ENCODE data around the gene COPB1. TPM values are rescaled to one million over a fixed set of nuclear protein-coding genes. Genes with fewer than 3 reads are reported as not detected.

The COPB1 gene
- total RNA-seq, 2 experiments from 2014 or later = 93.1 to 95.9 TPM

DNA sequence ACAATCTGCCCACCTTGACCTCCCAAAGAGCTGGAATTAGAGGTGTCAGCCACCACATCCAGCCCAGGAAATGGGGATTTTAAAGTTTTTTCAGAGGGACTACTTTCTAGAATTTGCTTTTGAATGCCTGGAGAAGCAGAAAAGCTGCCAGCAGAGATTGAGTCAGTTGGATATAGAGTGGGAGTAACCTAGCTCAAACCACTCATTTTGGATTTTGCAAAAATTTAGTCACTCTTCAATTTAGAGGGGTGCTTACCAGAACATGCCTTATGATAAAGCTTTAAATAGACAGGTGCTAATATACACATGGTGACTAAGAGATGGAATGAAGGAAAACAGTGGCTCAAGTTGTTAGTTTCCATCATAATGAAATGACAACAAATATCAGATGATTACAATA, 47.1 kb upstream of the COPB1 start:
- H3K9me3 Mint-ChIP-seq = no peaks in the 10 kb centered on the region
- H3K4me1 Mint-ChIP-seq (ENCODE audit: low read depth) = peaks cover 10% of the 10 kb centered on the region
- TF ChIP-seq, protein P1, sequence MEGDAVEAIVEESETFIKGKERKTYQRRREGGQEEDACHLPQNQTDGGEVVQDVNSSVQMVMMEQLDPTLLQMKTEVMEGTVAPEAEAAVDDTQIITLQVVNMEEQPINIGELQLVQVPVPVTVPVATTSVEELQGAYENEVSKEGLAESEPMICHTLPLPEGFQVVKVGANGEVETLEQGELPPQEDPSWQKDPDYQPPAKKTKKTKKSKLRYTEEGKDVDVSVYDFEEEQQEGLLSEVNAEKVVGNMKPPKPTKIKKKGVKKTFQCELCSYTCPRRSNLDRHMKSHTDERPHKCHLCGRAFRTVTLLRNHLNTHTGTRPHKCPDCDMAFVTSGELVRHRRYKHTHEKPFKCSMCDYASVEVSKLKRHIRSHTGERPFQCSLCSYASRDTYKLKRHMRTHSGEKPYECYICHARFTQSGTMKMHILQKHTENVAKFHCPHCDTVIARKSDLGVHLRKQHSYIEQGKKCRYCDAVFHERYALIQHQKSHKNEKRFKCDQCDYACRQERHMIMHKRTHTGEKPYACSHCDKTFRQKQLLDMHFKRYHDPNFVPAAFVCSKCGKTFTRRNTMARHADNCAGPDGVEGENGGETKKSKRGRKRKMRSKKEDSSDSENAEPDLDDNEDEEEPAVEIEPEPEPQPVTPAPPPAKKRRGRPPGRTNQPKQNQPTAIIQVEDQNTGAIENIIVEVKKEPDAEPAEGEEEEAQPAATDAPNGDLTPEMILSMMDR (IDR thresholded peaks at IDR 0.05) = no peak
- Histone ChIP-seq H3K36me3 (ENCODE audit: insufficient read depth, low read length) (no peaks in the 10 kb centered on the region), H3K27me3 (ENCODE audit: control insufficient read depth in 1 of 2, insufficient read depth in 2 of 2, low read length in 2 of 2) (no peaks in the 10 kb centered on the region), H3K9me3 (ENCODE audit: control insufficient read depth in 1 of 2, insufficient read depth in 1 of 2, low read length in 2 of 2) (no peaks in the 10 kb centered on the region), H3K27ac (ENCODE audit: low read depth in 1 of 2, low read length in 2 of 2) (no peak overlapping the region), H3K4me3 (ENCODE audit: low read length) (no peak overlapping the region), H3K4me1 (ENCODE audit: insufficient read depth, low read length) (no peaks in the 10 kb centered on the region)
- intact Hi-C loops (cut with DNase I, micrococcal nuclease) = no loop called here
- no peak overlapping the region for H3K27ac Mint-ChIP-seq
- POLR2A ChIA-PET = interaction anchor here (0.9 to 2.7 kb wide), 3 partner anchors 32 to 218 kb away, joined by 3 to 11 read pairs (median 3); no protein-coding TSS in a partner anchor
- H3K4me3 Mint-ChIP-seq = no peak overlapping the region
- peaks cover 5% of the 10 kb centered on the region for H3K36me3 Mint-ChIP-seq (ENCODE audit: low read depth)
- ATAC-seq (ENCODE audit: poor library complexity) (no peak), DNase-seq (no peak)
- H3K27me3 Mint-ChIP-seq = no peaks in the 10 kb centered on the region
- CTCF ChIA-PET = interaction anchor here (0.6 kb wide), 1 partner anchor 112 kb away, joined by 3 read pairs; no protein-coding TSS in a partner anchor

DNA sequence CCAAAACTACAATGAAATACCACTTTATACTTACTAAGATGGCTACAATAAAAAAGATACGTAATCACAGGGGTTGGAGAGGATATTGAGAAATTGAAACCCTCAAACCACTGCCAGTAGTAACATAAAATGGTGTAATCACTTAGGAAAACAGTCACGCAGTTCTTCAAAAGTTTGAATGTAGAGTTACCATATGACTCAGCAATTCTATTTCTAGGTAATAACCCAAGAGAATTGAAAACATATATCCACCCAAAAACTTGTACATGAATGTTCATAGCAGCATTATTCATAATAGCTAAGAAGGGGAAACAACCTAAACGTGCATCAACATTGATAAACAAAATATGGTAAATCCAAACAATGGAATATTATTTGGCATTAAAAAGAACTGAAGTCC, 45.0 kb upstream of the COPB1 start:
- H3K27me3 Mint-ChIP-seq = no peaks in the 10 kb centered on the region
- H3K4me1 Mint-ChIP-seq (ENCODE audit: low read depth) = peaks cover 26% of the 10 kb centered on the region

DNA sequence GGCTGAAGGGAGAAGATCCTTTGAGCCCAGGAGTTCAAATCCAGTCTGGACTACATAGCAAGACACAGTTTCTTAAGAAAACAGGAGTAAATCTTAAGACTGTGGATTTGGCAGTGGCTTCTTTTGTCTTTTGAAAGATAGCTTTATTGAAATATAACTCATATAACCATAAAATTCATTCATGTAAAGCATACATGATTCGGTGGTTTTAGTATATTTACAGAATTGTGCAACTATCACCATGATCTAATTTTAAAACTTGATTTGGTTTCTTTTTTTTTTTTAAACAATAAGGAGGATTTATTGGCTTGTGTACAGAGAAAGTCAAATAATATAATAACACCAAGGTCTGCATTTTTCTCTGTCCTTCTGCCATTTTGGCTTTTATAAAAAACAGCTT, 43.6 kb upstream of the COPB1 start:
- Mint-ChIP-seq H3K27me3 (no peaks in the 10 kb centered on the region), H3K36me3 (ENCODE audit: low read depth) (peaks cover 5% of the 10 kb centered on the region), H3K27ac (no peak overlapping the region), H3K4me1 (ENCODE audit: low read depth) (peaks cover 32% of the 10 kb centered on the region), H3K4me3 (no peak overlapping the region), H3K9me3 (no peaks in the 10 kb centered on the region)
- Histone ChIP-seq H3K36me3 (ENCODE audit: insufficient read depth, low read length) (no peaks in the 10 kb centered on the region), H3K27ac (ENCODE audit: low read depth in 1 of 2, low read length in 2 of 2) (no peak overlapping the region), H3K4me3 (ENCODE audit: low read length) (no peak overlapping the region), H3K9me3 (ENCODE audit: control insufficient read depth in 1 of 2, insufficient read depth in 1 of 2, low read length in 2 of 2) (no peaks in the 10 kb centered on the region), H3K4me1 (ENCODE audit: insufficient read depth, low read length) (peaks cover under 1% of the 10 kb centered on the region), H3K27me3 (ENCODE audit: control insufficient read depth in 1 of 2, insufficient read depth in 2 of 2, low read length in 2 of 2) (no peaks in the 10 kb centered on the region)
- TF ChIP-seq, protein P1 (IDR thresholded peaks at IDR 0.05) = no peak
- intact Hi-C loops (cut with DNase I, micrococcal nuclease) = no loop called here
- ChIA-PET CTCF (interaction anchor here (1.6 to 1.9 kb wide), 2 partner anchors 101 to 190 kb away, joined by 3 to 4 read pairs; no protein-coding TSS in a partner anchor), POLR2A (interaction anchor here (0.8 to 2.5 kb wide), 3 partner anchors 12 to 349 kb away, joined by 3 to 9 read pairs (median 6); partner anchors contain the start of gene CYP2R1)
- ATAC-seq (ENCODE audit: poor library complexity) = no peak
- DNase-seq = no peak

More for the DNA sequence above, 45.0 kb upstream of the COPB1 start:
- peaks cover 5% of the 10 kb centered on the region for H3K36me3 Mint-ChIP-seq (ENCODE audit: low read depth)
- no peaks in the 10 kb centered on the region for H3K9me3 Mint-ChIP-seq
- ChIA-PET POLR2A (interaction anchor here (1.1 kb wide), 1 partner anchor 100 kb away, joined by 3 read pairs; no protein-coding TSS in a partner anchor), CTCF (no interaction called here)
- H3K27ac Mint-ChIP-seq = no peak overlapping the region
- DNase-seq = peak in 3 of 14 experiments; percentile 22 to 49 (median 35)
- Histone ChIP-seq H3K27ac (ENCODE audit: low read depth in 1 of 2, low read length in 2 of 2) (no peak overlapping the region), H3K9me3 (ENCODE audit: control insufficient read depth in 1 of 2, insufficient read depth in 1 of 2, low read length in 2 of 2) (no peaks in the 10 kb centered on the region), H3K36me3 (ENCODE audit: insufficient read depth, low read length) (no peaks in the 10 kb centered on the region), H3K4me1 (ENCODE audit: insufficient read depth, low read length) (no peaks in the 10 kb centered on the region), H3K27me3 (ENCODE audit: control insufficient read depth in 1 of 2, insufficient read depth in 2 of 2, low read length in 2 of 2) (no peaks in the 10 kb centered on the region), H3K4me3 (ENCODE audit: low read length) (no peak overlapping the region)
- no peak overlapping the region for H3K4me3 Mint-ChIP-seq
- no peak for ATAC-seq (ENCODE audit: poor library complexity)
- TF ChIP-seq, protein P1 (IDR thresholded peaks at IDR 0.05) = no peak
- intact Hi-C loops (cut with DNase I, micrococcal nuclease) = no loop called here
